HG03175 (cell line): ENCODE data around the gene TRMT5.
A peak's percentile ranks its signal among the peaks of the same experiment; 100 is the strongest.

ENCODE experiments used
- ATAC-seq: cut with Tn5 transposase; IDR thresholded peaks from one replicate; pipeline ENCODE4 v1.9.1; 2021; ENCODE audit warnings: mild to moderate bottlenecking, moderate library complexity; ENCODE audit not compliant: unreplicated experiment

The TRMT5 gene

GRCh38 chr14:60980811-60981632 is at the start of gene TRMT5, which contains the start of gene SLC38A6:
Gene TRMT5, minus strand, starts transcription at chr14:60981079. Its CDS starts 106 bp downstream, at chr14:60980973.
Gene SLC38A6, plus strand, starts transcription at chr14:60981245. Its CDS starts 33 bp downstream, at chr14:60981278.
- ATAC-seq, result peak; percentile 87

GRCh38 chr14:61026526-61026925 is 45.6 kb upstream of the TRMT5 start:
- ATAC-seq, result no peak

- peak; percentile 71 for ATAC-seq
Measured at GRCh38 chr14:61025251-61026223, 44.7 kb upstream of the TRMT5 start.

GRCh38 chr14:61019537-61019936 is 38.7 kb upstream of the TRMT5 start:
- no peak for ATAC-seq

GRCh38 chr14:61003571-61003970 is 22.7 kb upstream of the TRMT5 start:
- ATAC-seq, result no peak

GRCh38 chr14:60999536-60999935 is 18.7 kb upstream of the TRMT5 start:
- ATAC-seq, result no peak

GRCh38 chr14:60998617-60999016 is 17.7 kb upstream of the TRMT5 start:
- no peak for ATAC-seq

- ATAC-seq, result no peak
Measured at GRCh38 chr14:60989599-60989998, 8.7 kb upstream of the TRMT5 start.

- ATAC-seq, result no peak
Measured at GRCh38 chr14:60986500-60986899, 5.6 kb upstream of the TRMT5 start.

GRCh38 chr14:60984196-60984595 is 3.3 kb upstream of the TRMT5 start:
- ATAC-seq, result no peak

- ATAC-seq, result no peak
Measured at GRCh38 chr14:60981633-60982455, 965 bp upstream of the TRMT5 start.

- no peak for ATAC-seq
Measured at GRCh38 chr14:60977847-60978246, 3.0 kb downstream of the TRMT5 start.

- no peak for ATAC-seq
Measured at GRCh38 chr14:60975551-60975950, 5.3 kb downstream of the TRMT5 start.

GRCh38 chr14:60974090-60974651 is 6.7 kb downstream of the TRMT5 start:
- no peak for ATAC-seq

GRCh38 chr14:60973070-60973469 is 7.8 kb downstream of the TRMT5 start:
- no peak for ATAC-seq

- no peak for ATAC-seq
Measured at GRCh38 chr14:60972295-60972694, 8.6 kb downstream of the TRMT5 start.

GRCh38 chr14:60971271-60971670 is 9.6 kb downstream of the TRMT5 start:
- ATAC-seq, result no peak

- no peak for ATAC-seq
Measured at GRCh38 chr14:60970146-60970545, 10.7 kb downstream of the TRMT5 start.

- no peak for ATAC-seq
Measured at GRCh38 chr14:60968671-60969070, 12.2 kb downstream of the TRMT5 start.

GRCh38 chr14:60968099-60968498 is 12.8 kb downstream of the TRMT5 start:
- ATAC-seq, result no peak
